ENCODE results near the gene RAI1.

RAI1 gene

GRCh38 chr17:17820463-17821158 is 139.4 kb downstream of the RAI1 start:
- DNase-seq = no peak

GRCh38 chr17:17822189-17822588 is 140.9 kb downstream of the RAI1 start:
- no peak for DNase-seq

GRCh38 chr17:17822616-17823015 is 141.4 kb downstream of the RAI1 start:
- DNase-seq = no peak

- DNase-seq = peak; percentile 70 to 85 (median 79)
Measured at GRCh38 chr17:17823433-17824118, 142.3 kb downstream of the RAI1 start.

DNA sequence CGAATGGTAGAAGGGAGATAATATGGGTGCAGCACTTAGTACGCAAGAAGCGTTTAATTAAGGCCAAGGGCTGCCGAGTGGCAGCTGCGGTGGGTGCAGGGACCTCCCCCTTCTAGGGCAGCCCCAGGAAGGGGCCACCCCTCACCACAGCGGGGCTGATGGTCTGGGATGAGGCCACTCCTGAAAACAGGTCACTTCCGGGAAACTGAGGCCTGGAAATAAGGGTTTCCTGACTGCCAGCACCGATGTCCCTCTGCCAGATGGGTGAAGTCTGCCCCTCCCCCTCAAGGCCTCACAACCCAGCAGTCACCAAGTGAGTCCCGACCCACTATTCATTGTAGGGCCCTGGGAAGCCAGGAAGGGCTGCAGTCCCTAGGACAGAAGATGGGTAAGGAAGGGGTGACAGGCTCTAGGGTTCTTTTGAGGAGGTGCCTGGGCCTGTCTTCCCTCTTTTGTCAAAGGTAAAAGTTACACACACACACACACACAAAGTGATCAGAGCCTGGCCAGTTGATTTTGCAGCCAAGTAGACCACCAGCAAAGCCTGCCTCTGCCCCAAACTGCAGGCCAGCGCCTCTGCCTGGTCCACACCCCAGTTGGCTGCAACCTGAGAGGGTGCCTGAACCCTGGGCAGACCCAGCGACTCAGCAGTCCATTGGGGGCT is 143.0 kb downstream of the RAI1 start:
- peak in 3 of 6 experiments; percentile 32 to 49 (median 37) for DNase-seq

DNA sequence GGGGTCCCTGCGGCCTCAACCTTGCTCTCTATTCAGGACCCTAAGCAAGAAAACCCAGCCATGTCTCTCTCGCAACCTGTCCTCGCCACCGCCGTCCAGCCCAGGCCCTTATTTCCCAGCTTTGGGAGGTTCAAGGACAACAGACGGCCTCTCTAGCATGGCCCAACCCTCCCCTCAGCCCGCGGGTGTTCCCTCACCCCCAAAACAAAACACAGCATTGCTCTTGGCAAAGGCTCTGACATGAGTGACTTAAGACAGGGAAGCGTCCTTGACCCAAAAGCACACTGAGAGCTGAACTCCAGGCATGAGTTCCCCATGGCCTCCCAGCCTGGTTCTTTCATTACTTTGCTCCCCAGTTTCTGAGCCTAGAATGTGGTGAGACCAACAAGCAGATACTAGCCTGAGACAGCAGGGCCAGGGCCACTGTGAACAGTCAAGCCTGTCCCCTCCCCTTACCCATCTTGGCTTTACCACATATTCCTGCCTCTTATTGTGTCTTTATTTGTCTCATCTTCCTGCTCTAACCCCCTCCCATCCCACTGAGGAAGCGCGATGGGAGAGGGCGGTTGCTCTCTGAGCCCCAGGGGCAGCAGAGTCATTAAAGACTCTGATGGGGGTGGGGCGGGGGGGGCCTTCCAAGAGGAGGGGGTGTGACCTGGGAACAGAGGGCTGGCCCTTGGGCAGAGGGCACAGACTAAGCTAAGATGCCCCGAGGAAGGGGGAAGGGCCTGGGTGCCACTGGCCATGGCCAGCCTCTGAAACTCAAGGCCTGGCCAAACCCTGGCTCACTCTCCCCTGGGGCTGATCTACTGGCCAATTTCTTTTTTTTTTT is 143.7 kb downstream of the RAI1 start:
- DNase-seq = peak in 1 of 6 experiments; percentile 19

DNA sequence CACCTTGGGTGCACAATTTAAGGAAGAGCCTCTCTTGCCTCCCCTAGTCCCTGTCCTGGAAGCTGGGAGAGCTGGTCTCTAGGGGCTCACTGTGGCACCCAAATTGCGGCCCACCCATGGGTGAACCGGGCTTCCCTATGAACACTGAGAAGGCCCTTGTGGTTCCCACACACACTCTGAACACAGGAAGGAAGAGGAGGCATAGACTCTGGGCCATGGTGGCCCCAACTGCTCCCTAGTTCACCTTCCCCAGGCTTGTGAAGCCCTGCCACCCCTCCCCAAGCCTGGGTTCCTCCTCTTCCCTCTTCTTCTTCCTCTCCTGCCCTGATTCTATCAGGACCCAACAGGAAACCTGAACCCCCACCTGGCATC is 145.1 kb downstream of the RAI1 start:
- peak in 1 of 6 experiments; percentile 25 for DNase-seq

- no peak for DNase-seq
Measured at GRCh38 chr17:17826942-17827785, 145.9 kb downstream of the RAI1 start.

DNA sequence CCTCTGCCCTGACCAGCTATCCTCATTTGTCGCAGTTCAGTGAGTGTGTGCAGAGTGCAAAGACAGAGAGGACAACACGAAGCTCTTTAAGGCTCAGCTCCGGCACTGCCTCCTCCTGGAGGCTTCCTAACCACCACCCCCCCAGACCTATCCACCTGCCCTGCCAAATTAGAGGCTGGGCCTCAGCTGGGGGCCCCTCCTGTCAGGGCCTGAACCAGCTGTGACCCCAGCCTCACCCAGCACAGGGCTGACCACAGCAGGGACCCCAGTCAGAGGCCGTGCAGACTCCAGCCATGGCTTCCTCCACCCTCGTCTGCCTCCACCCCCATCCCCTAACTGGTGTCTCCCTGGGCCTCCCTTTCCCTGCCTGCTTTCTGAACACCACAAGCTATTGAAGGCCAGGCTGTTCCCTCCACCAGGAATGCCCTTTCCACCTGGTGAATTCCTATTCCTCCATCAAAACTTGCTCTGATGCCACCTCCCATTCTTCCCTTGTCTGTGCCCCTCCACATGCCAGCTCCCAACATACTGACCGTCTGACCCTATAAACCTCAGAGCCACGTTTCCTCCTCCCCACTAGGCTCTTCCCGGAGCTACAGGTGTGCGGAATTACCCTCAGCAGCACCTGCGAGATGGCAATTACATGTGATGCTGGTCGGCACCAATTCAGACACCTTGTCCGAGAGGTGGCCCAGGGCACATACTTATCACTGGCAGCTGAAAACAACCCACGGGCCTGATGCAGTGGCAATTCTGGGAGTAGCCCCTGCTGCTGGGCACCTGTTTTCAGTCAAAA is 146.8 kb downstream of the RAI1 start:
- DNase-seq = no peak

GRCh38 chr17:17830269-17830567 is 149.0 kb downstream of the RAI1 start:
- no peak for DNase-seq

- no peak for DNase-seq
Measured at GRCh38 chr17:17830740-17831207, 149.5 kb downstream of the RAI1 start.

DNA sequence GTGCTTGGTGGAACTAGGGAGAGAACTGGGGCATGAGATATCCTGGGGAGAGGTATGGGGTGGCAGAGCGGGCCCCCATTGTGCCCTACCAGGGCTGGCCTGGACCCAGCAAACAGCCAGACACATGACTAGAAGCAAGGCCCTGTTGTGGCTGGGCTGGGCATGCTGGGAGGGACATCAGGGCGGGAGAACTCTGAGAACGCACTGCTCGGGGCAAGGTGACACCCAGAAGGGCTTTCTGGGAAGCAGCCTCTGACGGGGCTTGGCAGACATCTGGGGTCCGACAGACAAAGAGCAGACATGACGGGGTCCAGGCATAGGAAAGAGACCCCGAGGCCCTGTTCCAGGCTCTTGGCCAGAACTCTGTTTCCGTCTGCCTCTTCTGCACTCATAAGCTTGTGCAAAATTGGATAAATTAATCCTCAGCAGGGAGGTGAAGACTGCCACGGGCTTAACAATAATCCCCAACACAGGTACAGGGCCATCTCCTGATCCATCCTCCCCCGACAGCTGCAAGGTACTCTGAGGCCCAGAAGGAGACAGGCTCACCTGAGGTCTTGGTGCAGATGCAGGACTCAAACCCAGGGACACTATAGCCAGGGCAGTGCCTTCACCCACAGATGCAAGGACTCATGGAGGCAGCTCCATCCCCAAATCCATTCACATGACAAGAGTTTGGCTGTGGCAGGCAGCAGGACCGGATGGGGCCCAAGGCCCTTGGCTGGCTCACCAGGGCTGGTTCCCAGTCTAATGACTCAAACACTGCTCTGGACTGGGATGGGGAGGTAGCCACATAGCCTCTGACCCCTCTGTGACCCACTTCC is 150.2 kb downstream of the RAI1 start:
- DNase-seq = no peak

GRCh38 chr17:17832032-17832363 is 150.7 kb downstream of the RAI1 start:
- no peak for DNase-seq

DNA sequence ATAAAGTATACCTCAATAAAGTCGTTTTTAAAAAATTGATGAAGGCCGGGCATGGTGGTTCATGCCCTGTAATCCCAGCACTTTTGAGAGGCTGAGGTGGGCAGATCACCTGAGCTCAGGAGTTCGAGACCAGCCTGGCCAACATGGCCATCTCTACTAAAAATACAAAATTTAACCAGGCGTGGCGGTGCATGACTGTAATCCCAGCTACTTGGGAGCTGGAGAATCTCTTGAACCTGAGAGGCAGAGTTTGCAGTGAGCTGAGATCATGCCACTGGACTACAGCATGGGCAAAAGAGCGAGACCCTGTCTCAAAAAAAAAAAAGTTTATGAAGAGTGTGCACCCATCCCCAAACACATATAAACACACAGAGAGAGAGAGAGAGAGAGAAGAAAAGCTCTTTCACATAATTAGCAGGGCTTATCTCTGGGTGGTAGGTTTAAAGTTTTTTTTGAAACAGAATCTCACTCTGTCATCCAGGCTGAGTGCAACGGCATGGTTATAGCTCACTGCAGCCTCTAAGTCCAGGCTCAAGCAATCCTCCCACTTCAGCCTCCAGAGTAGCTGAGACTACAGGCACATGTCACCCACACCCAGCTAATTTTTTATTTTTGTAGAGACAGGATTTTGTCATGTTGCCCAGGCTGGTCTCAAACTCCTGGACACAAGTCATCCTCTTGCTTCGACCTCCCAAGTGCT is 152.6 kb downstream of the RAI1 start:
- no peak for DNase-seq

GRCh38 chr17:17834974-17835373 is 153.7 kb downstream of the RAI1 start:
- no peak for DNase-seq

GRCh38 chr17:17835415-17836249 is 154.4 kb downstream of the RAI1 start:
- DNase-seq = peak in 1 of 6 experiments; percentile 25

DNA sequence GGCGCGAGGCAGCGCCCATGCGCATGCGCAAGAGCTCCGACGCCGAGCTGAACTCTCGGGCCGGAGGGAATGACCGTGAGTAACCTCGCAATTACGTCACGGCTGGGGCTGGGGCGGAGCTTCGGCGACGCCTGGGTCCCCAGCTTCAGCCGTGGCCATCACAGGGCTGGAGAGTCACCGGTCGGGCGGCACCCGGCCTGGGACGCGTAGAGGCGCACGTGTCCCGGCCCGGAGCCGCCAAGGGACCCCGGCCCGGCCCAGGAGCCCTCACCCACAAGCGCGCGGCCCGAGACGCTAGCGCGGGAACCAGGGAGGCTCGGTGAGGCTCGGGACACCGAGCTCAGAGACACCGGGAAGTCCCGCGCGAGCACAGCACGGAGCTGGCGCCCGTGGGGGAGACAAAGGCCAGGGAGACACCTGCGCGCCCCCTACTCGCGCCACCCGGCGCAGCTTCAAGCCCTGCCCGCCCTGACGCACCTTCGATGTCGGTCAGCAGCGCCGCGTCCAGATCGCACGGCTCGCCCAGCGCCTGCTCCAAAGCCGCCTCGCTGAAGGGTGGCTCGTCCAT is 155.1 kb downstream of the RAI1 start:
- DNase-seq = peak; percentile 91 to 98 (median 96)

DNA sequence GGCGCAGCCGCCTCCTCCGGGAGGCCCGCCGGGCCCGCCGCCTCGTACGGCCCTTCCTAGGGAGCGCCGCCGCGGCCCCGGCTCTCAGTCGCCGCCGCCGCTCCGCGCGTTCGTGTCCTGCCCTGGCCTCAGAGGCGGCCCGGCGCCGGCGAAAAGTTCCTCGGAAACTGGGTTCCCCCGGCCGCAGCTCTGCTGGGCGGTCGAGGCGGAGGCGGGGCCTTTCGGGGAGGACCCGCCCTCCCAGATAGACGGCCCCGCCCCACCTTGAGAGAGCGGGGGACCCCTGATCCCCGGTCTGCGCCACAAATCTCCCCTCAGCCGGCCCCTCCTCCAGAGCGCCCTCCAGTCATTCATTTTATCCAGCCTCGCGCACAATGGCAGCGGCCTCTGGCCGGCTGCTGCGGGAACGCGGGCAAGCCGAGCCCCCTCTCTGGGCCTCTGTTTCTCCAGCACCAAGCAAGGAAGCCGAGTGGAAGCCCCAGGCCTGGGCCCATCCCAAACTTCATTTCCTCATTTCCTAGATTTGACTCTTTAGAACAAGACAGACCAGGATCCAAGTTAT is 155.6 kb downstream of the RAI1 start, which contains the start of gene SREBF1:
SREBF1 (minus strand) TSS at position 169 of the 562 bp plus-strand sequence. CDS start 169 bp downstream, outside the sequence.
- DNase-seq = peak in 5 of 6 experiments; percentile 51 to 76 (median 63)
